Cardiac muscle cell (in vitro differentiated cells and primary cell): ENCODE measurements around the gene ATP2B2. TPM values are rescaled to one million over a fixed set of nuclear protein-coding genes. Genes with fewer than 3 reads are reported as not detected.

Experiments
- DNase-seq, 2 donors: peaks; one replicate each; pipeline versions ENCODE4 v3.0.0 to v3.0.0-alpha.2; 2010 to 2017; ENCODE audit warnings: low read depth in 1 of 2, low spot score in 1 of 2
- H3K27ac ChIP-seq: fragments of 200-600 bp; sonication (generic); 2 replicates; pipeline ENCODE4 v1.5.1; 2016
- H3K27me3 ChIP-seq: fragments of 200-600 bp; sonication (generic); 2 replicates; pipeline ENCODE4 v1.6.0; 2016; ENCODE audit warnings: control low read depth
- H3K36me3 ChIP-seq: fragments of 200-600 bp; sonication (generic); 2 replicates; pipeline ENCODE4 v1.5.1; 2016; ENCODE audit warnings: control low read depth
- H3K4me1 ChIP-seq: fragments of 200-600 bp; sonication (generic); 2 replicates; pipeline ENCODE4 v1.8.1; 2017; ENCODE audit warnings: low read depth, mild to moderate bottlenecking, mixed run types
- H3K4me3 ChIP-seq: fragments of 200-600 bp; sonication (generic); 2 replicates; pipeline ENCODE4 v1.5.1; 2016; ENCODE audit warnings: mild to moderate bottlenecking
- H3K9me3 ChIP-seq: fragments of 200-600 bp; sonication (generic); 2 replicates; pipeline ENCODE4 v1.5.1; 2017; ENCODE audit warnings: low read depth, mild to moderate bottlenecking, control low read depth
- polyA plus RNA-seq: library from polyadenylated mRNA; unstranded; fragments of >200 nt; fragmentation: Nextera tagmentation; extraction: Ambion mirVana; gene quantifications from 2 replicates; pipeline ENCODE4 v1.2.1, GENCODE V29; 2016
- total RNA-seq: library from RNA; depleted of rRNA; stranded (reverse); fragments of >200 nt; gene quantifications from 2 replicates; pipeline ENCODE4 v1.2.3, GENCODE V29; 2016
- TF ChIP-seq, protein P1 (sequence below): IDR thresholded peaks from 2 replicates; pipeline ENCODE4 v1.5.1; 2012; ENCODE audit warnings: low read depth, mild to moderate bottlenecking, low read length

Gene ATP2B2
- total RNA-seq = 0.63 and 0.77 TPM in 2 replicates
- polyA plus RNA-seq = 0.09 and 0.22 TPM in 2 replicates

DNA sequence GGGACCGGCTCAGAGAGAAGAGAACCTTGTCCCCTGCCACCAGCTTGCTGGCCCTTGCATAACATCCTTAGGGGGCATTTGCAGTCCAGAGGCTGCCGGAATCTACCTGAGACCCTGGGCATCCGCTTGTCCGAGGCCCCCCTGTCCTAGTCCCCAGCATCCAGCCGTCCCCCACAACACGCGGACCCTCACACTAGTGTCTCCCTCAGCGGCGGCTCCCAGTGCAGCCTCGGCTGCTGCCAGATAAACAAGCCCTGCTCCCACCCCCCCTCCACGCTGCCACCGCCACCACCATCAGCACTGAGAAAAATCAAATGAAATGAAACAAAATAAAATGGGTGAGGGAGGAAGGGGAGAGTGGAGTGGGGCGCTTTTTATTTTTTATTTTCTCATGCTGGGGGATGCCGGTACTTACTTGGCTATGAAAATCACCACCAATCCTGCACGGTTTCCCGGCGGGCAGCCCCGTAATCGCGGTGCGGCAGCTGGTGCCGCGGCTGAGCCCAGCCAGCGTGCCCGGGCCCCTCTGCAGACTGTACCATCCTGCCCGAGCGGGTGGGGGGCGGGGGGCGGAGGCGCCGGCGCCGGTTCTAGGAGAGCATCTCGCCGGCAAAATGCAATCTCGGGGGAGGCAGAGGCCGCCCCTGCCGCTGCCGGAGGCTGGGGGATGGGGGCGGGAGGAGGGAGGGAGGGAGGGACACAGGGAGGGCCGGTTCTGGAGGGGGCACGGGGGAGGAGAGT is at the start of gene ATP2B2:
Gene ATP2B2, minus strand, starts transcription at position 537 of the 741 bp plus-strand sequence. CDS start 56,043 bp downstream, outside the sequence.
- Histone ChIP-seq H3K4me3 (peak within 1 kb of the TSS; percentile 0), H3K4me1 (peaks cover 8% of the 10 kb centered on the region), H3K36me3 (no peaks in the 10 kb centered on the region), H3K9me3 (no peaks in the 10 kb centered on the region), H3K27ac (no peak within 1 kb of the TSS), H3K27me3 (peaks cover 15% of the 10 kb centered on the region)
- TF ChIP-seq, protein P1, sequence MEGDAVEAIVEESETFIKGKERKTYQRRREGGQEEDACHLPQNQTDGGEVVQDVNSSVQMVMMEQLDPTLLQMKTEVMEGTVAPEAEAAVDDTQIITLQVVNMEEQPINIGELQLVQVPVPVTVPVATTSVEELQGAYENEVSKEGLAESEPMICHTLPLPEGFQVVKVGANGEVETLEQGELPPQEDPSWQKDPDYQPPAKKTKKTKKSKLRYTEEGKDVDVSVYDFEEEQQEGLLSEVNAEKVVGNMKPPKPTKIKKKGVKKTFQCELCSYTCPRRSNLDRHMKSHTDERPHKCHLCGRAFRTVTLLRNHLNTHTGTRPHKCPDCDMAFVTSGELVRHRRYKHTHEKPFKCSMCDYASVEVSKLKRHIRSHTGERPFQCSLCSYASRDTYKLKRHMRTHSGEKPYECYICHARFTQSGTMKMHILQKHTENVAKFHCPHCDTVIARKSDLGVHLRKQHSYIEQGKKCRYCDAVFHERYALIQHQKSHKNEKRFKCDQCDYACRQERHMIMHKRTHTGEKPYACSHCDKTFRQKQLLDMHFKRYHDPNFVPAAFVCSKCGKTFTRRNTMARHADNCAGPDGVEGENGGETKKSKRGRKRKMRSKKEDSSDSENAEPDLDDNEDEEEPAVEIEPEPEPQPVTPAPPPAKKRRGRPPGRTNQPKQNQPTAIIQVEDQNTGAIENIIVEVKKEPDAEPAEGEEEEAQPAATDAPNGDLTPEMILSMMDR = no peak
- peak in 1 of 2 donors; percentile 40 for DNase-seq

DNA sequence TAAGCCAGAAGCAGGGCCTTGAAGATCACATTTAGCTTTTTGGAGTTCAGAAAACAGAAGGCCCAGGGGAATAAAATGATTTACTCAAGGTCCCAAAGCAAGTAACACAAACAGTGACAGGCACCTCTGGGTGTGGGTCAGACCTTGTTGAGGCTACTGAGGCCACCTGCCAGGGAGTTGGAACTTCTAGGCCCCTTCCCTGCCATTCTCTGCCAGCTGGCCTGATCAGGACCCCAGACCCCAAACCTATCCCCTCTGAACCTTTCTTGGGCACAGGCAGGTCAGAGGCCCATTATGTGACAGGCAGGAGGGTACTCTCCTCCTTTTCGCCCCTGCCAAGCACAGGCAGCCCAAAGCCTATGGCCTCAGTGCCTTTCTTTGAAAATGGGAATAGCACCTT is 49.4 kb upstream of the ATP2B2 start:
- Histone ChIP-seq H3K27me3 (no peaks in the 10 kb centered on the region), H3K9me3 (no peaks in the 10 kb centered on the region), H3K36me3 (no peaks in the 10 kb centered on the region), H3K4me3 (no peak overlapping the region), H3K27ac (no peak overlapping the region), H3K4me1 (peaks cover 3% of the 10 kb centered on the region)
- no peak for DNase-seq
- TF ChIP-seq, protein P1 = no peak

DNA sequence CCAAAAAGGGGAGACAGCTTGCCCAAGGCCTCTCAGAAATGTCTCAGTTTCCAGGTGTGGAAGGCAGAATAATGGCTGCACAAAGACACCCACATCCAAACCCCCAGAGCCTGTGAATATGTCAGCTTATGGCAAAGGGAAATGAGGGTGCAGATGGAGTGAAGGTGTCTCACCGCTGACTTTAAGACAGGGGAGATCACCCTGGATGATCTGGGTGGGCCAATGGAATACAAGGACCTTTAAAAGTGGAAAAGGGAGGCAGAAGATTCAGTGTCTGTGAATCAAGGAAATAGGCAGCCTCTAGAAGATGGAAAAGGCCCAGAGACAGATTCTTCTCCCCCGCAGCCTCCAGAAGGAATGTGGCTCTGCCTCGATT is 48.8 kb upstream of the ATP2B2 start:
- Histone ChIP-seq H3K27ac (no peak overlapping the region), H3K9me3 (no peaks in the 10 kb centered on the region), H3K4me1 (peaks cover 3% of the 10 kb centered on the region), H3K27me3 (no peaks in the 10 kb centered on the region), H3K4me3 (no peak overlapping the region), H3K36me3 (no peaks in the 10 kb centered on the region)
- TF ChIP-seq, protein P1 = no peak
- DNase-seq = no peak

DNA sequence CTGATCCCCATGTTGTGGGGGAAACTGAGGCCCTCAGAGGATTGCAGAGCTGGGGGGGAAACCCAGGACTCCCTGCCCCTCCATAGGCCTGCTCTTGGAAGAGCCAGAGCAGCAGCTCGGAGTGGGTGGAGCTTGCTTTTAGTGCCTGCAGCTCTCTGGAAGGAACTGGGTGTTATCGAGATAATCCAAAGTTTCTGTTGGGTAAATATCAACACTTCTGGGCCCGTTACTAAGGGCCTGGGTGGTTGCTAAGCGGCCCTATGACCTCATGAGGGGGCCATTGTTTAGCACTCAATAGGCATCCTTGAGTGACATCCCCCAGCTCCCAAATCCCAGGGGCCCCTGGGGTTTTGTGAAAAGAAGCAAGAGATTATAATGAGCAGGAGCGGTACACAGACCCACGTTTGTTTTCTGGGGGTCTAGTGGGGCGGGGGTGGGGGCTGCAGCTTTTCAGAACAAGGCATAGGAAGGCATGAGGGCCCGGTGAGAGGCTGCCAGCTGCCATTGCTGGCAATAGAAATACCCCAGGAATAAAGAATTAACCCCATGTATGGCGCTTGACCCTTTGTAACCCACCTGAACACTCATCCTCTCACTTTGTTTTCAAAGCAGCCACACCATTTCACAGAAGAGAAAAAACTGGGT is 48.3 kb upstream of the ATP2B2 start:
- H3K27me3 ChIP-seq = no peaks in the 10 kb centered on the region
- no peaks in the 10 kb centered on the region for H3K9me3 ChIP-seq
- H3K4me1 ChIP-seq = peaks cover under 1% of the 10 kb centered on the region
- DNase-seq = peak in 1 of 2 donors; percentile 19
- no peak overlapping the region for H3K4me3 ChIP-seq
- H3K36me3 ChIP-seq = no peaks in the 10 kb centered on the region
- no peak overlapping the region for H3K27ac ChIP-seq
- TF ChIP-seq, protein P1 = no peak

DNA sequence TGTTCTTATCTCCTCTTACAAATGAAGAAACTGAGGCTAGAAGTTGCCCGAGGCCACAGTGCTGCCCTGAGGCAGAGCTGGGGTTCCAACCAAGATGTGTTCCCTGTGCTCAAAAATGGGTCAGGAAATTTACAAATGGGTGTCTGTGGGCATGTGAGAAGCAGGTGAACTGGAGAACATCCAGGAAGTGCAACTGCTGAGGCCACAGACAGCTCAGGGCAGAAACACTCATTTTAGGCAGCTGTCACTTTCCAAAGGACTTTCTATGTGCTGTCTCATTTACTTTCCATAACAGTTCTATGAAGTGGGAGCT is 47.2 kb upstream of the ATP2B2 start:
- no peak for DNase-seq
- TF ChIP-seq, protein P1 = no peak
- Histone ChIP-seq H3K36me3 (no peaks in the 10 kb centered on the region), H3K9me3 (no peaks in the 10 kb centered on the region), H3K4me3 (no peak overlapping the region), H3K4me1 (no peaks in the 10 kb centered on the region), H3K27me3 (no peaks in the 10 kb centered on the region), H3K27ac (no peak overlapping the region)
